Urinary bladder (tissue), 4 donors: ENCODE measurements around the gene SH3PXD2A. TPM values are rescaled to one million over a fixed set of nuclear protein-coding genes. Genes with fewer than 3 reads are reported as not detected.
"Not testable (repeated sequence)": the region's sequence is repeated elsewhere in the genome, so short reads cannot be mapped to it uniquely, and the experiment has no call there.

Experiments used
- DNase-seq: peaks from one replicate; pipeline ENCODE4 v3.0.0-alpha.2; 2015; ENCODE audit errors: extremely low spot score
- H3K27ac ChIP-seq: one replicate; pipeline ENCODE4 v1.5.1; 2013; ENCODE audit warnings: low read depth, mild to moderate bottlenecking, moderate library complexity
- H3K36me3 ChIP-seq: one replicate; pipeline ENCODE4 v1.6.1; 2013; ENCODE audit warnings: mild to moderate bottlenecking, moderate library complexity; ENCODE audit not compliant: insufficient read depth
- H3K4me1 ChIP-seq: one replicate; pipeline ENCODE4 v1.6.1; 2013; ENCODE audit warnings: mild to moderate bottlenecking, moderate library complexity; ENCODE audit not compliant: insufficient read depth
- H3K4me3 ChIP-seq: one replicate; pipeline ENCODE4 v1.5.1; 2013; ENCODE audit warnings: low read depth, low read length
- WGBS: extraction: QIAGEN DNeasy Blood & Tissue Kit; methylation state at CpG from one replicate; pipeline ENCODE4 v1.1.7; 2013; 5-methylcytosine and 5-hydroxymethylcytosine counted together
- polyA plus RNA-seq: library from polyadenylated mRNA; stranded (reverse); fragments of 200-250 nt; gene quantifications from one replicate; pipeline ENCODE4 v1.2.3, GENCODE V29; 2013
- total RNA-seq: library from RNA; depleted of rRNA; stranded (reverse); fragments of >200 nt; gene quantifications from one replicate; pipeline ENCODE4 v1.2.3, GENCODE V29; 2014
- donor health status: healthy with polysubstance abuse.
- donor health status: healthy.

The SH3PXD2A gene
- total and polyA plus RNA-seq, 2 donors: 29.6 to 56.9 TPM

- DNase-seq: peak; percentile 40
- Histone ChIP-seq H3K4me1 (peaks cover 3% of the 10 kb centered on the region), H3K36me3 (no peaks in the 10 kb centered on the region), H3K4me3 (no peak overlapping the region), H3K27ac (peak overlapping the region; percentile 57)
- 33% methylated on average over 19 of the region's 19 CpGs for WGBS
These were observed 217.3 kb downstream of the SH3PXD2A start for GRCh38 chr10:103637927-103638557.

DNA sequence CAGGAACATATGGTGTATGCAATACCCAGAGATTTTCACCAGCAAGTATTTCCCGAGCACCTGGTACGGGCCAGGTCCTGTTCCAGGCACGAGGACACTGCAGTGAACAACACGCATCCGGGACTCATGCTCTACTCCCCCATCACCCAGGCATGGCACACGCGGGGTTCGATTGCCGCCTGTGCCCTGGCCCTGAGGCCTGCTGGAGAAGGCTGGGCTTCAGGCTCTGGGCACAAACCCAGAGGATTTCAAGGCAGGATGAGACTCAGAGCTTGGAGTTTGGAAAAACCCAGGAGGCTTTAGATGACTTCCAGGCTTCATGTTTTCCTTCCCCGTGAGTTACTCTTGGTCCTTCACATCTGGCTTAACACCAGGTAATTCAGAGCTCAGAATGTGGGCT is 218.4 kb downstream of the SH3PXD2A start:
- Histone ChIP-seq H3K4me1 (no peaks in the 10 kb centered on the region), H3K4me3 (no peak overlapping the region), H3K27ac (no peak overlapping the region), H3K36me3 (no peaks in the 10 kb centered on the region)
- WGBS: 62% methylated on average over 10 of the region's 10 CpGs
- DNase-seq: no peak

GRCh38 chr10:103636492-103636891 is 218.9 kb downstream of the SH3PXD2A start:
- no peak overlapping the region for H3K4me3 ChIP-seq
- DNase-seq: no peak
- 74% methylated on average over 5 of the region's 5 CpGs for WGBS
- H3K36me3 ChIP-seq: no peaks in the 10 kb centered on the region
- no peaks in the 10 kb centered on the region for H3K4me1 ChIP-seq
- H3K27ac ChIP-seq: no peak overlapping the region

DNA sequence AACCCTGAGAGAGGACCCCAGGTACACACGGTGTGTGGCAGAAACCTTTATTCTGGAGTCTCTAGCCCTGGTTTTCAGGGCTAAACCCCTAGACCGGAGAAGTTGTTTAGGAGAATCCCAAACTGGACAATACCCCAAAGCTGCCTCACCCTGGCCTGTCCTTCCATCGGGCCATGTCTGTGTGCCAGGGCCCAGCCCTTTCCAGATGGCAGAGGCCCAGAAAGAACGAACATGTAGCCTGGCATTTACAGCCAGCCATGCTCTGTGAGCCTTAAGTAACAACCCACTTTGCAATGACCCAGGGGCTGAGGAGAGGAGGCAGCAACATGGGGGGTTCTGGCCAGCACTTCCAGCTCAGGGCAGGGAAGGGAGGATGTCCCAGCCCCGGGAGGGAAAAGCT is 219.8 kb downstream of the SH3PXD2A start:
- Histone ChIP-seq H3K4me1 (no peaks in the 10 kb centered on the region), H3K4me3 (no peak overlapping the region), H3K27ac (no peak overlapping the region), H3K36me3 (no peaks in the 10 kb centered on the region)
- no peak for DNase-seq
- 47% methylated on average over 5 of the region's 5 CpGs for WGBS

GRCh38 chr10:103633846-103634245 is 221.5 kb downstream of the SH3PXD2A start:
- H3K27ac ChIP-seq: no peak overlapping the region
- WGBS: 93% methylated on average over 7 of the region's 7 CpGs
- no peak overlapping the region for H3K4me3 ChIP-seq
- no peak for DNase-seq
- H3K4me1 ChIP-seq: no peaks in the 10 kb centered on the region
- no peaks in the 10 kb centered on the region for H3K36me3 ChIP-seq

DNA sequence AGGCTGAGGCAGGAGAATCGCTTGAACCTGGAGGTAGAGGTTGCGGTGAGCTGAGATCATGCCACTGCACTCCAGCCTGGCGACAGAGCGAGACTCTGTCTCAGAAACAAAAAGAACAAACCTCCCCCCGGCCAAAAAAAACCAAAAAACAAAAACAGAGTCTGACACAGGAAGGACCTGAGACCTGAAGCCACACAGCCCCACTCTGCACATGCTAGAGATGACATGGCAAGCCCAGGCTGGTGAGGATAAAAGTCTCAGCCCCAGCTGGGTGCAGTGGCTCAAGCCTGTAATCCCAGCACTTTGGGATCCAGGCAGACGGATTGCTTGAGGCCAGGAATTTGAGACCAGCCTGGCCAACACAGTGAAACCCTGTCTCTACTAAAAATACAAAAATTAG is 222.5 kb downstream of the SH3PXD2A start:
- 91% methylated on average over 6 of the region's 6 CpGs for WGBS
- not testable (repeated sequence) for H3K27ac ChIP-seq, H3K4me1 ChIP-seq, H3K4me3 ChIP-seq, H3K36me3 ChIP-seq, DNase-seq

DNA sequence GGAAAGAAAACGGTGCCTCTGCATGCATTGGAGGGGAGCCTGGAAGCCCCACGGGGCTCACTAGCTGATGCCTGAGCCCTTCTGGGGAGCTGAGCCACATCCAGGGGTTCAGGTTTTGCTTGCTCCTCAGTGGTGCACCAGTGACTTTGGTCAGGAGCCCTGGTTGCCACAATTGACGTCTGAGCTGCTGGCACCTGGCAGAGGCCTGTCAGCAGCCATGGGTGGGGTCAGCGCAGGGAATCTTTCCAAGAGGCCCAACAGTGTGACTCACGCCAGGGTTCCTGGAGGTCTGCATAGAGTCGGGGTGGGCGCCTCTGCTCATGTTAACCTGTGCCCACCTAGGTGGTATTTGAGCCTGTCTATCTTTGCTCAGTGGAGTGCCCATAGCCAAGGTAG is 223.1 kb downstream of the SH3PXD2A start:
- Histone ChIP-seq H3K36me3 (no peaks in the 10 kb centered on the region), H3K4me3 (no peak overlapping the region), H3K4me1 (no peaks in the 10 kb centered on the region), H3K27ac (no peak overlapping the region)
- WGBS: 64% methylated on average over 7 of the region's 7 CpGs
- DNase-seq: no peak

GRCh38 chr10:103630156-103630555 is 225.2 kb downstream of the SH3PXD2A start:
- no peak overlapping the region for H3K27ac ChIP-seq
- no peaks in the 10 kb centered on the region for H3K4me1 ChIP-seq
- 55% methylated on average over 1 of the region's 1 CpG for WGBS
- no peak overlapping the region for H3K4me3 ChIP-seq
- H3K36me3 ChIP-seq: no peaks in the 10 kb centered on the region
- no peak for DNase-seq

DNA sequence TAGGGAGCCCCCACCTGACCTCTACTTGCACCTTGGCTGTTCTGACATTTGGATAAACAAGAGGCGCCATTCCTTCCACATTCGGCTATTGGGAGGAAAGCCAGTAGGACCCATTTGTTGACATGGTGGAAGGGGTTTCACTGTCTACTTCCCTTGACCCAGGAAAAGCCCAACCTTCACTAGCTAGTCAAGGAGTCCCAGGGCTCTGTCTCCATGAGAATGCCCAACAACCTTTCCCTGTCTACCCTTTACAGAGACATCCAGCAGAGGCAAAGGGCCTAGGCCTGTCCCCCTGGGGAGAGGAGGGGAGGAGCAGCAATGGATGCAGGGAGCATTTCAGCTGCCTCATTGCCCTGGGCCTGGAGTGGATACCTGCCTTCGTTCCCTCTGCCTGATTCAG is 225.8 kb downstream of the SH3PXD2A start:
- H3K27ac ChIP-seq: no peak overlapping the region
- WGBS: 62% methylated on average over 3 of the region's 3 CpGs
- H3K4me1 ChIP-seq: no peaks in the 10 kb centered on the region
- H3K4me3 ChIP-seq: no peak overlapping the region
- no peaks in the 10 kb centered on the region for H3K36me3 ChIP-seq
- no peak for DNase-seq

GRCh38 chr10:103627893-103628292 is 227.5 kb downstream of the SH3PXD2A start:
- WGBS: 93% methylated on average over 13 of the region's 13 CpGs
- Histone ChIP-seq H3K4me3 (no peak overlapping the region), H3K4me1 (no peaks in the 10 kb centered on the region), H3K27ac (no peak overlapping the region), H3K36me3 (no peaks in the 10 kb centered on the region)
- no peak for DNase-seq

DNA sequence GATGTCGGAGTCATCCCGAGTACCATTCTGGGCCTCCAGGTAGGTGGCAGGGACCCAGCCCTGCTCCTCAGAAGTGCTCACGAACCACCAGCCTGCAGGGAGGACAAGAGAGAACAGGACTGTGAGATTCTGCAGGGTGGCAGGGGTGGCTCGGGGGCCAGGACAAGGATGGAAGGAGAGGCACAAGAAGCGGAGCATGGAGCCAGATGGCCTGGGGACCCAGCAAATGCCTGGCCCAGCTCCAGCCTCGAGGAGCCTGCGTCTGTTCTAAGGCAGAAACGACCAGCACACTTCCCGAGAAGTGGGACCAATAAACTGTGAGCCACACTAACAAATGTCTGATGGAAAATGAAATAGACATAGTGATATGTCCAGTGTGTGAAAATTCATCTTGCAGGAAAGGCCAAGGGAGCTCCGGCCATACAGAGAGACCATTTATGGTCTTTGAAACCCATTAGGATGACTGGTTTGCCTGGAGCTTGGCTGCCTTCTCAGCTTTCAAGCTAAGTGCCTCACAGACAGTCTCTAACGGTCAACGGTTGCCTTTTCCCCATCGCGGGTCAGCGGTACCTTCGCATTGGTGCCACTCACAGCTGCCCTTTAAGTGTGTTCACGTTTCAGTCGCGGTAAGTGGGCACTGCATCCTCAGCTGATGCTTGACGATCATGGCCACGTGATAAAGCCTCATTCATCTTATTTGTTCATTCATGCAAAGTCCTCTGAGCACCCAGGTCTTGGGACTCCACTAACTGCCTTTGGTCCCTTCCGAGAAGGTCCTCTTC is 228.1 kb downstream of the SH3PXD2A start:
- no peaks in the 10 kb centered on the region for H3K36me3 ChIP-seq
- H3K27ac ChIP-seq: no peak overlapping the region

GRCh38 chr10:103626178-103626577 is 229.2 kb downstream of the SH3PXD2A start:
- WGBS: 86% methylated on average over 11 of the region's 11 CpGs
- no peak overlapping the region for H3K27ac ChIP-seq
- no peaks in the 10 kb centered on the region for H3K36me3 ChIP-seq
- no peak overlapping the region for H3K4me3 ChIP-seq
- no peak for DNase-seq
- H3K4me1 ChIP-seq: no peaks in the 10 kb centered on the region

More for the DNA sequence above, 228.1 kb downstream of the SH3PXD2A start:
- Histone ChIP-seq H3K4me1 (no peaks in the 10 kb centered on the region), H3K4me3 (no peak overlapping the region)
- 82% methylated on average over 22 of the region's 22 CpGs for WGBS
- no peak for DNase-seq

- no peak for DNase-seq
- 86% methylated on average over 11 of the region's 11 CpGs for WGBS
- no peak overlapping the region for H3K4me3 ChIP-seq
- no peaks in the 10 kb centered on the region for H3K36me3 ChIP-seq
- H3K4me1 ChIP-seq: no peaks in the 10 kb centered on the region
- no peak overlapping the region for H3K27ac ChIP-seq
These were observed 232.3 kb downstream of the SH3PXD2A start for GRCh38 chr10:103622935-103623574.

DNA sequence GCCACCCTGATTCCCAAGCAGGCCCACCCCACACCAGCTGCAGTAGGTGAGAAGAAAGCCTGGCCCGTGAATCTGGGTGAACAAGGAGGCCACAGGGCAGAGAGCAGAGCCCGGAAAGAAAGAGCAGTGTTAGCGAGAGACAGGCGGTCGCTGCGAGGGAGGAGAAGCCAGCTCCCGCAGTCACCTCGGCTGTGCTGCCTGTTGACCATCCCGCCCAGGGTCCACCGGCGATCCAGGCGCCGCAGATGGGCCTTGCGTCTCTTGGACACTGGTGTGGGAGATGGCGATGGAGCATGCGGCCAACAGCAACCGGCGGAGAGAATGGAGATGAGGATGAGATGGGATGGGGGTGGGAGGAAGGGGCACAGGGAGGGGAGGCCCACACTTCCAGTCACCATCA is 233.1 kb downstream of the SH3PXD2A start:
- Histone ChIP-seq H3K27ac (no peak overlapping the region), H3K36me3 (no peaks in the 10 kb centered on the region), H3K4me1 (no peaks in the 10 kb centered on the region), H3K4me3 (no peak overlapping the region)
- WGBS: 93% methylated on average over 18 of the region's 18 CpGs
- no peak for DNase-seq
